Stimulated activated naive CD8-positive, alpha-beta T cell treated with anti-CD3 and anti-CD28 coated beads, Interleukin-15, amount 100 ng/mL, for 72 hours (primary cell): ENCODE results near the gene SLC18A3.
A peak's percentile ranks its signal among the peaks of the same experiment; 100 is the strongest.

ENCODE experiments used
- ATAC-seq: fragments of 150-1000 bp; cut with Tn5 transposase; 2 replicates; pipeline ENCODE4 v1.10.0; 2021; ENCODE audit warnings: mild to moderate bottlenecking, moderate library complexity
- DNase-seq, 2 donors: peaks; one replicate each; pipeline ENCODE4 v3.0.0; 2021 to 2022
- H3K27ac Mint-ChIP-seq, 2 donors: one replicate each; pipeline ENCODE4 v1.8.0; 2022; ENCODE audit warnings: mild to moderate bottlenecking in 2 of 2, mixed read lengths in 2 of 2, moderate library complexity in 2 of 2
- H3K27me3 Mint-ChIP-seq: one replicate; pipeline ENCODE4 v1.8.0; 2022; ENCODE audit warnings: mixed read lengths
- H3K4me1 Mint-ChIP-seq: one replicate; pipeline ENCODE4 v1.8.0; 2022; ENCODE audit warnings: mild to moderate bottlenecking, mixed read lengths
- H3K4me3 Mint-ChIP-seq, 2 donors: one replicate each; pipeline ENCODE4 v1.8.0; 2022; ENCODE audit warnings: mild to moderate bottlenecking in 2 of 2, mixed read lengths in 2 of 2, moderate library complexity in 1 of 2
- H3K9me3 Mint-ChIP-seq, 2 donors: one replicate each; pipeline ENCODE4 v1.8.0; 2022; ENCODE audit warnings: mixed read lengths in 2 of 2

SLC18A3 gene

GRCh38 chr10:49592726-49593563 lies 17.2 kb upstream of the SLC18A3 start:
- DNase-seq (peak; percentile 50 to 51), ATAC-seq (peak; percentile 59)
- H3K4me3 Mint-ChIP-seq: peak overlapping the region in 1 of 2 donors; percentile 55
- H3K9me3 Mint-ChIP-seq: peaks cover 4 to 17% of the 10 kb centered on the region in 2 donors
- H3K27me3 Mint-ChIP-seq: peaks cover 67% of the 10 kb centered on the region
- H3K4me1 Mint-ChIP-seq: peaks cover 7% of the 10 kb centered on the region
- no peak overlapping the region for H3K27ac Mint-ChIP-seq

GRCh38 chr10:49593564-49593875 lies 16.6 kb upstream of the SLC18A3 start:
- DNase-seq (no peak), ATAC-seq (no peak)
- Mint-ChIP-seq H3K4me3 (no peak overlapping the region), H3K27ac (no peak overlapping the region), H3K4me1 (peaks cover 7% of the 10 kb centered on the region), H3K9me3 (peaks cover under 1 to 17% of the 10 kb centered on the region in 2 donors), H3K27me3 (peaks cover 61% of the 10 kb centered on the region)

GRCh38 chr10:49593998-49594397 lies 16.1 kb upstream of the SLC18A3 start:
- H3K4me3 Mint-ChIP-seq: no peak overlapping the region
- no peak overlapping the region for H3K27ac Mint-ChIP-seq
- H3K4me1 Mint-ChIP-seq: peaks cover 7% of the 10 kb centered on the region
- peaks cover 0 to 14% of the 10 kb centered on the region in 2 donors for H3K9me3 Mint-ChIP-seq
- peaks cover 56% of the 10 kb centered on the region for H3K27me3 Mint-ChIP-seq
- ATAC-seq (no peak), DNase-seq (no peak)

- Mint-ChIP-seq H3K27me3 (peaks cover 51% of the 10 kb centered on the region), H3K27ac (no peak overlapping the region), H3K4me3 (no peak overlapping the region), H3K4me1 (peaks cover 7% of the 10 kb centered on the region), H3K9me3 (peaks cover 0 to 8% of the 10 kb centered on the region in 2 donors)
- no peak for DNase-seq
- no peak for ATAC-seq
These were observed 15.5 kb upstream of the SLC18A3 start for GRCh38 chr10:49594594-49594993.

- H3K27ac Mint-ChIP-seq: no peak overlapping the region
- H3K4me3 Mint-ChIP-seq: no peak overlapping the region
- no peak for DNase-seq
- ATAC-seq: no peak
- H3K27me3 Mint-ChIP-seq: peaks cover 47% of the 10 kb centered on the region
- peaks cover 0 to 2% of the 10 kb centered on the region in 2 donors for H3K9me3 Mint-ChIP-seq
- H3K4me1 Mint-ChIP-seq: peaks cover 7% of the 10 kb centered on the region
These were observed 15.0 kb upstream of the SLC18A3 start for GRCh38 chr10:49595003-49595712.

- peak overlapping the region in 1 of 2 donors; percentile 38 for H3K27ac Mint-ChIP-seq
- peaks cover 7% of the 10 kb centered on the region for H3K4me1 Mint-ChIP-seq
- no peak overlapping the region for H3K4me3 Mint-ChIP-seq
- peaks cover 47% of the 10 kb centered on the region for H3K27me3 Mint-ChIP-seq
- ATAC-seq (no peak), DNase-seq (no peak)
- H3K9me3 Mint-ChIP-seq: no peaks in the 10 kb centered on the region
These were observed 14.2 kb upstream of the SLC18A3 start for GRCh38 chr10:49595713-49596492.

GRCh38 chr10:49596493-49596809 lies 13.7 kb upstream of the SLC18A3 start:
- Mint-ChIP-seq H3K4me3 (no peak overlapping the region), H3K27me3 (peaks cover 48% of the 10 kb centered on the region)
- ATAC-seq: no peak

GRCh38 chr10:49596836-49597235 lies 13.3 kb upstream of the SLC18A3 start:
- Mint-ChIP-seq H3K27ac (no peak overlapping the region), H3K4me3 (no peak overlapping the region), H3K4me1 (peaks cover 7% of the 10 kb centered on the region), H3K9me3 (no peaks in the 10 kb centered on the region), H3K27me3 (peaks cover 48% of the 10 kb centered on the region)
- DNase-seq: no peak
- no peak for ATAC-seq

More at GRCh38 chr10:49596493-49596809, 13.7 kb upstream of the SLC18A3 start:
- DNase-seq: no peak
- no peaks in the 10 kb centered on the region for H3K9me3 Mint-ChIP-seq
- H3K27ac Mint-ChIP-seq: peak overlapping the region in 1 of 2 donors; percentile 38
- peaks cover 7% of the 10 kb centered on the region for H3K4me1 Mint-ChIP-seq

- ATAC-seq (no peak), DNase-seq (no peak)
- Mint-ChIP-seq H3K4me1 (peaks cover 7% of the 10 kb centered on the region), H3K4me3 (no peak overlapping the region), H3K27me3 (peaks cover 47% of the 10 kb centered on the region), H3K27ac (no peak overlapping the region), H3K9me3 (no peaks in the 10 kb centered on the region)
These were observed 12.5 kb upstream of the SLC18A3 start for GRCh38 chr10:49597426-49598163.

- DNase-seq (no peak), ATAC-seq (no peak)
- Mint-ChIP-seq H3K27me3 (peaks cover 47% of the 10 kb centered on the region), H3K4me1 (peaks cover 1% of the 10 kb centered on the region), H3K27ac (no peak overlapping the region), H3K9me3 (no peaks in the 10 kb centered on the region), H3K4me3 (no peak overlapping the region)
These were observed 11.8 kb upstream of the SLC18A3 start for GRCh38 chr10:49598164-49598856.

GRCh38 chr10:49598986-49599385 lies 11.1 kb upstream of the SLC18A3 start:
- no peak overlapping the region for H3K4me3 Mint-ChIP-seq
- H3K27ac Mint-ChIP-seq: no peak overlapping the region
- ATAC-seq (no peak), DNase-seq (no peak)
- no peaks in the 10 kb centered on the region for H3K4me1 Mint-ChIP-seq
- H3K9me3 Mint-ChIP-seq: no peaks in the 10 kb centered on the region
- H3K27me3 Mint-ChIP-seq: peaks cover 47% of the 10 kb centered on the region

GRCh38 chr10:49599546-49599945 lies 10.6 kb upstream of the SLC18A3 start:
- no peaks in the 10 kb centered on the region for H3K9me3 Mint-ChIP-seq
- no peak for DNase-seq
- no peak overlapping the region for H3K4me3 Mint-ChIP-seq
- peaks cover 51% of the 10 kb centered on the region for H3K27me3 Mint-ChIP-seq
- no peak for ATAC-seq
- no peak overlapping the region for H3K27ac Mint-ChIP-seq
- no peaks in the 10 kb centered on the region for H3K4me1 Mint-ChIP-seq

- H3K27ac Mint-ChIP-seq: no peak overlapping the region
- no peak for DNase-seq
- peaks cover 55% of the 10 kb centered on the region for H3K27me3 Mint-ChIP-seq
- no peak overlapping the region for H3K4me3 Mint-ChIP-seq
- H3K4me1 Mint-ChIP-seq: no peaks in the 10 kb centered on the region
- ATAC-seq: no peak
- H3K9me3 Mint-ChIP-seq: no peaks in the 10 kb centered on the region
These were observed 10.1 kb upstream of the SLC18A3 start for GRCh38 chr10:49600046-49600445.

- Mint-ChIP-seq H3K4me1 (no peaks in the 10 kb centered on the region), H3K27ac (no peak overlapping the region), H3K9me3 (no peaks in the 10 kb centered on the region), H3K4me3 (no peak overlapping the region), H3K27me3 (peaks cover 57% of the 10 kb centered on the region)
- DNase-seq (no peak), ATAC-seq (no peak)
These were observed 9.2 kb upstream of the SLC18A3 start for GRCh38 chr10:49600781-49601400.
